Breast epithelium (tissue), 4 donors: Measurements from ENCODE around the gene HDAC9. TPM values are rescaled to one million over a fixed set of nuclear protein-coding genes. Genes with fewer than 3 reads are reported as not detected.
"Not testable (repeated sequence)": the region's sequence is repeated elsewhere in the genome, so short reads cannot be mapped to it uniquely, and the experiment has no call there.

ENCODE experiments used
- DNase-seq, 2 donors: peaks; one replicate each; pipeline ENCODE4 v3.0.0-alpha.2; 2019; ENCODE audit warnings: low spot score in 2 of 2
- H3K27ac ChIP-seq, 2 donors: fragments of 200-600 bp; sonication (generic) in 1 of 2; one replicate each; pipeline ENCODE4 v1.5.1; 2016 to 2019; ENCODE audit warnings: mild to moderate bottlenecking in 1 of 2
- H3K27me3 ChIP-seq, 2 donors: fragments of 200-600 bp; sonication (generic) in 1 of 2; one replicate each; pipeline versions ENCODE4 v1.5.1 to v1.6.0; 2017 to 2019; ENCODE audit warnings: control low read depth in 1 of 2, mild to moderate bottlenecking in 1 of 2
- H3K36me3 ChIP-seq: fragments of 200-600 bp; one replicate; pipeline ENCODE4 v1.5.1; 2019
- H3K4me1 ChIP-seq, 2 donors: fragments of 200-600 bp; sonication (generic); one replicate each; pipeline ENCODE4 v1.5.1; 2016 to 2019; ENCODE audit warnings: control low read depth in 1 of 2
- H3K4me3 ChIP-seq, 3 donors: fragments of 200-600 bp; sonication (generic); 1 replicate in 2 of 3; 2 replicates in 1 of 3; pipeline ENCODE4 v1.5.1; 2016 to 2019; ENCODE audit warnings: mild to moderate bottlenecking in 3 of 3, moderate library complexity in 2 of 3
- H3K9me3 ChIP-seq, 2 donors: fragments of 200-600 bp; sonication (generic) in 1 of 2; one replicate each; pipeline ENCODE4 v1.5.1; 2016 to 2019; ENCODE audit warnings: control low read depth in 1 of 2
- POLR2A ChIP-seq: fragments of 450-650 bp; IDR thresholded peaks from one replicate; pipeline ENCODE4 v1.6.1; 2016; ENCODE audit warnings: antibody characterized with exemption, mild to moderate bottlenecking, moderate library complexity
- POLR2AphosphoS5 ChIP-seq, 3 donors: sonication (generic); formaldehyde crosslinking; IDR thresholded peaks; one replicate each; pipeline ENCODE4 v1.6.1; 2017; ENCODE audit warnings: antibody characterized with exemption in 3 of 3
- intact Hi-C: fragments of 100-400 bp; cut with DNase I; formaldehyde crosslinking; loops from one replicate; pipeline ENCODE4 v1.15.1; 2023; ENCODE audit warnings: low total_unique reads
- total RNA-seq, 3 donors: library from RNA; depleted of rRNA; stranded (reverse); fragments of >200 nt; gene quantifications; one replicate each; pipeline ENCODE4 v1.1.0, GENCODE V29; 2016
- TF ChIP-seq, protein P1 (sequence below), 3 donors: fragments of 450-650 bp; IDR thresholded peaks; one replicate each; pipeline ENCODE4 v1.5.1; 2016 to 2017; ENCODE audit warnings: antibody characterized with exemption in 3 of 3, mild to moderate bottlenecking in 3 of 3, moderate library complexity in 3 of 3

The HDAC9 gene
- total RNA-seq, 3 donors from 2014 or later = 7.2 to 27.5 (median 7.3) TPM

DNA sequence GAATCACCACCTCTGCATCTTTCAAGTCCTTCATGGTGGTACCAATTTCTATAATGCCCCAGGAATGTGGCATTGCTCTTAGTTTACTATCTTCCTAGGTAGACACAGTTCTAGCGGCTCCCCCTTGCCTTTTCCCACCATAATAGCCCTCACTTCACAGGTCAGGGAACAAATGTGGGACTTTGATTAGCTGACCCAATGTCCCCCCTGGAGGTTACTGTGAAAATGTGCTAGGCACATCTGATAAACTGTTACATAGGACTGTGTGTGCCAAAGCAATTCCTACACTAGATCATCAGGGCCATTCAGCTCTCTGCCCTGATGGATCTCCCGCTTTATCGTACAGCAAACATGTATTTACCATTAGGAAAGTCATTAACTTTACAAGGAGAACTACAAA lies 527.9 kb downstream of the HDAC9 start:
- Histone ChIP-seq H3K27ac (no peak overlapping the region), H3K4me1 (no peaks in the 10 kb centered on the region), H3K27me3 (no peaks in the 10 kb centered on the region), H3K36me3 (no peaks in the 10 kb centered on the region), H3K4me3 (no peak overlapping the region), H3K9me3 (no peaks in the 10 kb centered on the region)
- TF ChIP-seq, protein P1, sequence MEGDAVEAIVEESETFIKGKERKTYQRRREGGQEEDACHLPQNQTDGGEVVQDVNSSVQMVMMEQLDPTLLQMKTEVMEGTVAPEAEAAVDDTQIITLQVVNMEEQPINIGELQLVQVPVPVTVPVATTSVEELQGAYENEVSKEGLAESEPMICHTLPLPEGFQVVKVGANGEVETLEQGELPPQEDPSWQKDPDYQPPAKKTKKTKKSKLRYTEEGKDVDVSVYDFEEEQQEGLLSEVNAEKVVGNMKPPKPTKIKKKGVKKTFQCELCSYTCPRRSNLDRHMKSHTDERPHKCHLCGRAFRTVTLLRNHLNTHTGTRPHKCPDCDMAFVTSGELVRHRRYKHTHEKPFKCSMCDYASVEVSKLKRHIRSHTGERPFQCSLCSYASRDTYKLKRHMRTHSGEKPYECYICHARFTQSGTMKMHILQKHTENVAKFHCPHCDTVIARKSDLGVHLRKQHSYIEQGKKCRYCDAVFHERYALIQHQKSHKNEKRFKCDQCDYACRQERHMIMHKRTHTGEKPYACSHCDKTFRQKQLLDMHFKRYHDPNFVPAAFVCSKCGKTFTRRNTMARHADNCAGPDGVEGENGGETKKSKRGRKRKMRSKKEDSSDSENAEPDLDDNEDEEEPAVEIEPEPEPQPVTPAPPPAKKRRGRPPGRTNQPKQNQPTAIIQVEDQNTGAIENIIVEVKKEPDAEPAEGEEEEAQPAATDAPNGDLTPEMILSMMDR (IDR thresholded peaks at IDR 0.05) = no peak
- no peak for TF ChIP-seq POLR2A
- TF ChIP-seq POLR2AphosphoS5 (IDR thresholded peaks at IDR 0.05) = no peak
- DNase-seq = no peak
- intact Hi-C loops = no loop called here

DNA sequence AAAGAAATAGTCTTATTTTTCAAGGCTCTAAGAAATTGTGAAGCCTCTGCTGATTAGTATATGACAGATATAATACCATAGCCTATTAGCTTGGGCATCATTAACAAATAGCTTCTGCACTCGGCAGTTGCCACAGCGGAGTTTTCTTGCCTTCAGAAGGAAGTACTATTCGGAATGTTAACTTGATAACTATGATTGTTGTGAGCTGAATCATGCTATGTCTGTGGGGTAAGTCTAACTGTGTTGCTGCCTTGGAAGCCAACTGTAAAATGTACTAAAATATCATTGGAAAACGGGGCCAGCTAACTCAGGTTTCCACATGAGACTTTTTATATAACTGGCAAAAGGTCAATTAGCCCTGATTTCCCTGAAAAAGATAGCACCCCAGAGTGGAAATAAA lies 528.7 kb downstream of the HDAC9 start:
- TF ChIP-seq, protein P1 (IDR thresholded peaks at IDR 0.05) = no peak
- no peak for TF ChIP-seq POLR2A
- no peak for TF ChIP-seq POLR2AphosphoS5 (IDR thresholded peaks at IDR 0.05)
- no peaks in the 10 kb centered on the region for H3K9me3 ChIP-seq
- H3K27me3 ChIP-seq = no peaks in the 10 kb centered on the region
- H3K4me1 ChIP-seq = no peaks in the 10 kb centered on the region
- DNase-seq = no peak
- H3K4me3 ChIP-seq = no peak overlapping the region
- H3K36me3 ChIP-seq = no peaks in the 10 kb centered on the region
- intact Hi-C loops = no loop called here
- no peak overlapping the region for H3K27ac ChIP-seq

DNA sequence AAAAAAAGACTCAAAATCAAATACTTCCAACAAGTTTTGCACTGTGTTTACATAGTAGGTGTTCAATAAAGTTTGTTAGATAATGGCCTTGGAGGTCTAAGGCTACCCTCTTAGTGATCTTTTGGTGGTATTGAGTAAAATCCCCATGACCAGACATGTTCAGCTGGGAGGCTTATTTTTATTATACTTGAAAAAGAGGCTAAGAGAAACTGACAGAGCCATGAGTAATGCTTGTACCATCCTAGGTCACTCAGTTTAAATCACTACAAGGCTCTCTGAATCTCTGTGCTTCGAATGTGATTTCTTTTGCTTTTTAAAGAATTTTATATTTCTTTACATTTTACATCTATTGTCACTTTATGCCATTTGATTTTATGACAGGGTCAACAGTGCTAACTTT lies 531.3 kb downstream of the HDAC9 start:
- DNase-seq = no peak
- no peaks in the 10 kb centered on the region for H3K27me3 ChIP-seq
- no peak overlapping the region for H3K4me3 ChIP-seq
- H3K36me3 ChIP-seq = no peaks in the 10 kb centered on the region
- intact Hi-C loops = no loop called here
- no peaks in the 10 kb centered on the region for H3K9me3 ChIP-seq
- TF ChIP-seq POLR2AphosphoS5 (IDR thresholded peaks at IDR 0.05) (no peak), POLR2A (no peak)
- TF ChIP-seq, protein P1 (IDR thresholded peaks at IDR 0.05) = no peak
- H3K27ac ChIP-seq = no peak overlapping the region
- no peaks in the 10 kb centered on the region for H3K4me1 ChIP-seq

DNA sequence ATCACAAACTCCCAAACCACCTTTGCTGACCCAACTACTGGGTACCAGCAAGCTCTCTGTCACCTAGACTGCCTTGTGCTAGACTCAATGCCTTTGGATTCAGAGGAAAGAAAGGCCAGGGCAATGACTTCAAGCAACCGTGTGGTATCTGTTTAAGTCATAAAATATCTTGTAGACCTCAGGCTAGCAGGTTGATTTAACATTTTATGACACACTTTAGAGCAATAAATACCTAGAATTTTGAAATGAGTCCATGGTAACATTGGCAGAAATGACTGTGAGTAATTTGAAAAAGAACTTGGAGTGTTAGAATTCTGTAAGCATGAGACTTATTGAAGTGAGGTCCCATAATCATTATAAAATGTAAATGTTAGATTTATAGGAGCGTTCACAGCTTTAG lies 534.7 kb downstream of the HDAC9 start:
- Histone ChIP-seq H3K9me3 (peaks cover 0 to 8% of the 10 kb centered on the region in 2 donors), H3K27me3 (no peaks in the 10 kb centered on the region), H3K4me1 (no peaks in the 10 kb centered on the region), H3K36me3 (no peaks in the 10 kb centered on the region), H3K27ac (no peak overlapping the region), H3K4me3 (no peak overlapping the region)
- no peak for DNase-seq
- intact Hi-C loops = no loop called here
- TF ChIP-seq, protein P1 (IDR thresholded peaks at IDR 0.05) = no peak
- TF ChIP-seq POLR2AphosphoS5 (IDR thresholded peaks at IDR 0.05) (no peak), POLR2A (no peak)

DNA sequence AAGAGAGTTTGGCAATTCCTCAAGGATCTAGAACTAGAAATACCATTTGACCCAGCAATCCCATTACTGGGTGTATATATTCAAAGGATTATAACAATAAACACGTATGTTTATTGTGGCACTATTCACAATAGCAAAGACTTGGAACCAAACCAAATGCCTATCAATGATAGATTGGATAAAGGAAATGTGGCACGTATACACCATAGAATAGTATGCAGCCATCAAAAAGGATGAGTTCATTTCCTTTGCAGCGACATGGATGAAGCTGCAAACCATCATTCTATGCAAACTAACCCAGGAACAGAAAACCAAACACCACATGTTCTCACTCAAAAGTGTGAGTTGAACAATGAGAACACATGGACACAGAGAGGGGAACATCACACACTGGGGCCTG lies 537.4 kb downstream of the HDAC9 start:
- intact Hi-C loops = loop anchor here (2.0 kb wide), 1 partner anchor 16 kb away; no protein-coding TSS in a partner anchor
- H3K27me3 ChIP-seq, H3K4me1 ChIP-seq, H3K27ac ChIP-seq, DNase-seq, H3K4me3 ChIP-seq, H3K36me3 ChIP-seq: not testable (repeated sequence)
- peaks cover 3 to 18% of the 10 kb centered on the region in 2 donors for H3K9me3 ChIP-seq
